ENCODE measurements around the gene RIN3.
"Not testable (repeated sequence)": the region's sequence is repeated elsewhere in the genome, so short reads cannot be mapped to it uniquely, and the experiment has no call there.

The RIN3 gene

GRCh38 chr14:92619671-92620456 is 106.3 kb downstream of the RIN3 start:
- in situ Hi-C loops (cut with MboI; ENCODE audit: low sequenced_read_pairs), result no loop called here

- in situ Hi-C loops (cut with MboI; ENCODE audit: low sequenced_read_pairs), result no loop called here
Measured at GRCh38 chr14:92622311-92622710, 108.7 kb downstream of the RIN3 start.

DNA sequence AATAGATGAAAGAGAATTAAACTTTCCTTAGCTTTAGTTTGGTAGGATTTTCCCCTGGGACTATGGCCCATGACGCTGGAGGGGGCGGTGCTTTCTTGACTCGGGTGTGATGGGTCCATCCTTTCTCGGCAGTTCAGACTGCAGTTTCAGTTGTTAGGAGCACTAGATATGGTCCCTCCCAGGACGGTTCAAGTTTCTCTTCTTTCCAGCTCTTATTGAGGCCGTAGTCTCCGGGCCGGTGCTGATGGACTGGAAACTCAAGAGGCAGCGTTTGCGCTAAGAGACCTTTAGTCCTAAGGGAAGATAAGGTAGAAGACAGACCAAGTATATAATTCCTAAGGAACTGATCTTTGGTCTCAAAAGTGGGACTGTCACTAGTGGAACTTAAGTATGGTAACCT is 111.2 kb downstream of the RIN3 start:
- in situ Hi-C loops (cut with MboI; ENCODE audit: low sequenced_read_pairs), result no loop called here

GRCh38 chr14:92625213-92625612 is 111.6 kb downstream of the RIN3 start:
- in situ Hi-C loops (cut with MboI; ENCODE audit: low sequenced_read_pairs), result no loop called here

GRCh38 chr14:92626041-92626440 is 112.5 kb downstream of the RIN3 start:
- in situ Hi-C loops (cut with MboI; ENCODE audit: low sequenced_read_pairs), result no loop called here

GRCh38 chr14:92627707-92628215 is 114.2 kb downstream of the RIN3 start:
- in situ Hi-C loops (cut with MboI; ENCODE audit: low sequenced_read_pairs), result no loop called here

- in situ Hi-C loops (cut with MboI; ENCODE audit: low sequenced_read_pairs), result no loop called here
Measured at GRCh38 chr14:92628636-92629035, 115.1 kb downstream of the RIN3 start.

GRCh38 chr14:92630367-92630766 is 116.8 kb downstream of the RIN3 start:
- in situ Hi-C loops (cut with MboI; ENCODE audit: low sequenced_read_pairs), result no loop called here

GRCh38 chr14:92631098-92631497 is 117.5 kb downstream of the RIN3 start:
- in situ Hi-C loops (cut with MboI; ENCODE audit: low sequenced_read_pairs), result no loop called here

- in situ Hi-C loops (cut with MboI; ENCODE audit: low sequenced_read_pairs), result no loop called here
Measured at GRCh38 chr14:92632546-92633273, 119.1 kb downstream of the RIN3 start.

GRCh38 chr14:92633274-92633616 is 119.7 kb downstream of the RIN3 start:
- in situ Hi-C loops (cut with MboI; ENCODE audit: low sequenced_read_pairs), result no loop called here

- in situ Hi-C loops (cut with MboI; ENCODE audit: low sequenced_read_pairs), result no loop called here
Measured at GRCh38 chr14:92633724-92634123, 120.1 kb downstream of the RIN3 start.

GRCh38 chr14:92635031-92635430 is 121.5 kb downstream of the RIN3 start:
- in situ Hi-C loops (cut with MboI; ENCODE audit: low sequenced_read_pairs), result no loop called here

GRCh38 chr14:92635896-92636295 is 122.3 kb downstream of the RIN3 start:
- in situ Hi-C loops (cut with MboI; ENCODE audit: low sequenced_read_pairs), result no loop called here

GRCh38 chr14:92637228-92637627 is 123.6 kb downstream of the RIN3 start:
- in situ Hi-C loops (cut with MboI; ENCODE audit: low sequenced_read_pairs), result no loop called here

GRCh38 chr14:92637864-92638263 is 124.3 kb downstream of the RIN3 start:
- in situ Hi-C loops (cut with MboI; ENCODE audit: low sequenced_read_pairs), result no loop called here

GRCh38 chr14:92638266-92638665 is 124.7 kb downstream of the RIN3 start:
- in situ Hi-C loops (cut with MboI; ENCODE audit: low sequenced_read_pairs), result no loop called here

- in situ Hi-C loops (cut with MboI; ENCODE audit: low sequenced_read_pairs), result no loop called here
Measured at GRCh38 chr14:92638904-92639303, 125.3 kb downstream of the RIN3 start.

- in situ Hi-C loops (cut with MboI; ENCODE audit: low sequenced_read_pairs), result not testable (repeated sequence)
Measured at GRCh38 chr14:92639472-92640117, 126.0 kb downstream of the RIN3 start.

DNA sequence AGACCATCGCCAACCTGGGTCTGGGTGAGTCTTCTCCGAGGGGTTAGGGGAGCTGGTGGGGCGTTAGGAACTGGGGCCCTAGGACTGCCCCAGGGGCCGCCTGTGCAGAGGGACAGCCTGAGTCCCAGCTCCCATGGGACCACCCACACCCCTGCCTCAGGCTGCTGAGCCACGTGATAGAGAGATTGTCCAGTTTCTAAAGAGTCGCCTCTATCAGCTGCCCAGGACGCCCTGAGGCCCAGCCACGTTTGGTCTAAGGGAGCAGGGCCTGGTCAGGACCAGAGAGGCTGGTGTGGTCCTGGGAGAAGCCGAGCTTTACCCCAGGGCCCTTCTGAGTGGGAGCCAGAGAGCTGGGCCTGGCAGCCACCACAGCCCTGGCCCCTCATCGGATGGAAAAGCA is 127.7 kb downstream of the RIN3 start:
- in situ Hi-C loops (cut with MboI; ENCODE audit: low sequenced_read_pairs), result no loop called here

- in situ Hi-C loops (cut with MboI; ENCODE audit: low sequenced_read_pairs), result no loop called here
Measured at GRCh38 chr14:92644171-92644969, 130.8 kb downstream of the RIN3 start.

Measured in HL-60/S4 treated with phorbol 12-myristate 13-acetate at 8.2 ng/mL for 4 days and 3 days (cell line).